Measurements from ENCODE around the gene KCNF1.

KCNF1 gene

DNA sequence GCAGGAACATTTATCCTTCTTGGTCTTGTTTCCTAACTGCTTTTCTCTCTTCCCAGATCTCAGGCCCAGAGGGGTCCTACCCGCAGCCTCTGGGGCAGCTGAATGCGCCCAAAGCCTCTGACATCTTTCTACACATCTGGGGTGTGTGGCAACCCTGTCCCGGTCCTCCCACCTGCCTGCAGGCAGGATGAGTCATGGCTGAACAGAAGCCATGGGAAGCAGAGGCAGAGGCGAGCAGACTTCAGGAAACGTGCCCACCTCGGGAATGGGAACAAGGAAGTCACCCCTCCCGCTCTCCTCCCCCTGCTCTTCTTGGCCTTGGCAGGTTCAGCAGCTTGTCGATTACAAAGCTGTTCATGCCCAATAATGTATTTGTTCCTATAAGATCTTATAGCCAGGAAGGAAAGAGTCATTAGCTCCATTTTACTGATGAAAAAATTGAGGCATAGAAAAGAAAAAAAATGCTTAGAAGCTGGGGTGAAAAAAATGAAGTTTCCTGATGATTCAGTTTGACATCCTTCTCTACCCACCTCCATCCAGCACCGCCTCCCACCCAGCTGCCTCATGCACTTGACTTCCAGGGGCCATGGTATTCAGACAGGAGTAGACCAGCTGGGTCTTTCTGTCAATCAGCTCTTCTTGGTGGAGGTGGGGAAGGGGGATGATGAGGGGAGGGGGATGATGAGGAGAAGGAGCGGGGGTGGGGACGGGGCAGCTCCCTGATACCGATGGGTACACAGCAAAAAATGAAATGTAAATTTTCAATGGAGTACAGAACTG, 10.4 kb upstream of the KCNF1 start:
- no peak for DNase-seq (ENCODE audit: low read depth)

DNA sequence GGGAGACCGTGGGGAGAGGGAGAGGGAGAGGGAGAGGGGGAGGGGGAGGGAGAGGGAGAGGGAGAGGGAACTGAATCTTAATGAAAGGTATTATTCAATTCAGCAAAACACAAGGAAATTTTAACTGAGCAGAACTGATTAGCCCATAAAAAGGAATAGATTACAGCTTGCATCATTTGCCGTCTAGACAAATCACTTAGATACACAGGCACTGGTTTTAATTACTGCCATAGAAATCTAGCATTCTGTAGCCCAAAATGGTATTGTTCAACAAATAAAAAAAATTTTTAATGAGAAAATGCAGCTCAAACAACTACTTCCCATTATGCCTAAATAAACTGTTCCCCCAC, 7.9 kb upstream of the KCNF1 start:
- DNase-seq (ENCODE audit: low read depth): no peak

DNA sequence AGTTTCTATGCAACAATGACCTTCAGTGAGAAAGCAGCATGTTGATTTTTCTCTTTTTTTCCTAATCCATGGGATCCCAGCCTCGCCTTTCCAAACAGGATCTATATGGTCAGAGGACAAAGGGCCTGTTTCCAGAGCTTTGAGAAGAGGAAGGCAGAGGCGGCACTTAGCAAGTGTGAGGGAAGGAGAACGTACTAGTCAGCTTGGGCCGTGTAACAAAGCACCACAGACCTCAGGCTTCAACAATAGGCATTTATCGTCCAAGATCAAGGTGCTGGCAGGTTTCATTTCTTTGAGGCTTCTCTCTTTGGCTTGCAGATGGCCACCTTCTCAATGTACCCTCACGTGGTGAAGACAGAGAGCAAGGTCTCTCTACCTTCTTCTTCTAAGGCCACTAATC, 7.3 kb upstream of the KCNF1 start:
- DNase-seq (ENCODE audit: low read depth): no peak

DNA sequence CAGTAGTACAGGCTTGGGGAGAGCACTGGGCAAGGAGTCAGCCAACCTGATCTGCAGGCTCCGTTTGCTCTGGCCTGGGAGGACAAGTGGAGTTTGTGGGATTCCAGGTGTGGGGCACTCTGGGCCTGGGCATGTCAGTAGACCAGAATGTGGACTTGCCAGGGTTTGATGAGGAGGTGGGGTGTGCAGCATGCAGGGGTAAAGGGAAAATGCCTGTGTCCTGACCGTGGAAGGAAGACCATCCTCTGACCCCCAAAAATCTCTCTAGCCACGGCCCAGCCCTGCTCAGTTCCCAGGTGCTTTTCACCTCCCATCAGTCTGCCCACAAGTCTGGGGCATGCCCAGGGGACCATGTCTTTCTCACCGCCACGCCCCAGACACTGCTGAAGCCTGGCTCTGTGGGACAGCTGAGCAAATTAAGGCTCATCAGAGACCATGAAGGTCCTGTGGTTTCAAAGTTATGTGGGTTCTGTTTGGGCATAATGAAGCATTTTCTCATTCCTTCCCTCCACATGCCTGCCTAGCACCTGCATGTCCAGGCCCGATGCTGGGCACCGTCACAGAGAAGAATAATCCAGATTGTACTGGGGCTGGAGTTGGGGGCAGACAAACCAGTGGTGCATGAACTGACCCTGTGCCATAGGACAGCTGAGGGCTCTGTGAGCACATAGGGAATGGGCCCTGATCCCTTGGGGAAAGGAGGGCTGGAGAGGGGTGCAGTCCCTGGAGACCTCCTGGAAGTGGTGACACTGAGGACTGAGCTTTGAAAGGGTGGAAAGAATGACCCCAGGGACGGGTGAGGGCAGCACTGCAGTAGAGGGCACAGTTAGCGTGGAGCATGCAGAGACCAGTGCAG, 6.5 kb upstream of the KCNF1 start:
- DNase-seq (ENCODE audit: low read depth): no peak

DNA sequence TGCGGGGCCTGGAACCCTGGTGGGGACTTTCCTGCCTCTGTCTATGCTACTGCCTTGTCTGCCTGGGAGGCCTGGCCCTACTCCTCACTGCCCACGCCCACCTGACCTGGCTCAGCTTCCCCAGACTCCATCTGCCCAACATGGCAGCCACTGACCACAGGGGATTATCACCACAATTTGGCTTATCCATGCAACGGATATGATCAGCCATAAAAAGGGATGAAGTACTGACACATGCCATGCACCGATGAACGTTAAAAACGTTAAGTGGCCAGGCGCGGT, 5.9 kb upstream of the KCNF1 start:
- DNase-seq (ENCODE audit: low read depth): no peak

DNA sequence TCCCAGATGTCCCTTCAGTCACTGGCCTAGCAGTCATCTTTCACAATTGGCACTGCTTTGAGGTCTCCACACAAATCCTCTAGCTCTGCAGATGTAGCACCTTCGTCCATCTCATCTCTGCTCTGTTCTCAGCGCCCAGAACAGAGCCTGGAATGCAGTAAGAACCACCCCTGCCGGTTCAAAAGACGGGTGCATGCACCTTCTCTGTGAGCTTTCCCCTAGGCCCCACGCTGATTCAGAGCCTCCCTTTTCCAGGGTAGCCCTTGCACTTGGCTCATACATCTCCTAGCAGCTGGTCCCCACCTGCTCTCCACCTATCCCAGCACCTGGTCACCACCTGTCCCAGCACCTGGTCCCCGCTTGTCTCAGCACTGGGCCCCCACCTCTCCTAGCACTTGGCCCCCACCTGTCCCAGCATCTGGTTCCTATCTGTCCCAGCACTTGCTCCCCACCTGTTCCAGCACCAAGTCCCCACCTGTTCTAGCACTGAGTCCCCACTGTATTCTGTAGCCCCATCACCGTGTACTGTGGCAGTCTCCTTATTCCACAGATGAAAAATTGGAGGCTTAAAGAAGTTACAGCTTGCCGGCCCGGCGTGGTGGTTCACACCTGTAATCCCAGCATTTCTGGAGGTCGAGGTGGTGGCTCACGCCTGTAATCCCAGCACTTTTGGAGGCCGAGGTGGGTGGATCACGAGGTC, 4.7 kb upstream of the KCNF1 start:
- no peak for DNase-seq (ENCODE audit: low read depth)

DNA sequence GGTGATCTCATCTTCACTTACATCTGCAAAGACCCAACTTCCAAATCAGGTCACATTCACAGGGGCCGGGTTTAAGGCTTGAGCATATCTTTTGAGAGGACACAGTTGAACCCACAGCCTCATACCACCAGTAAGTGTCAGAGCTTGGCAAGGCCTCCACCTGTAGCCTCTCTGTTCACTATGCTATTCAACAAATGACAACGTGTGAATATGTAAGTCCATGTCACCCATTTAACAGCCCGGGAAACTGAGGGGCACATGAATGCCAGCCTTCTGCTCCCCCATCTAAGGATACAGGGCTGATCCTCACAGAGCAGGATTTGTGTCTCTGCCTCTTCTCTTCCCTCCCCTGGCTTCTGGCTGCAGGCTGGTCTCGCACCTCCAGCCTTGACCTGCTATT, 3.5 kb upstream of the KCNF1 start:
- DNase-seq (ENCODE audit: low read depth): no peak

DNA sequence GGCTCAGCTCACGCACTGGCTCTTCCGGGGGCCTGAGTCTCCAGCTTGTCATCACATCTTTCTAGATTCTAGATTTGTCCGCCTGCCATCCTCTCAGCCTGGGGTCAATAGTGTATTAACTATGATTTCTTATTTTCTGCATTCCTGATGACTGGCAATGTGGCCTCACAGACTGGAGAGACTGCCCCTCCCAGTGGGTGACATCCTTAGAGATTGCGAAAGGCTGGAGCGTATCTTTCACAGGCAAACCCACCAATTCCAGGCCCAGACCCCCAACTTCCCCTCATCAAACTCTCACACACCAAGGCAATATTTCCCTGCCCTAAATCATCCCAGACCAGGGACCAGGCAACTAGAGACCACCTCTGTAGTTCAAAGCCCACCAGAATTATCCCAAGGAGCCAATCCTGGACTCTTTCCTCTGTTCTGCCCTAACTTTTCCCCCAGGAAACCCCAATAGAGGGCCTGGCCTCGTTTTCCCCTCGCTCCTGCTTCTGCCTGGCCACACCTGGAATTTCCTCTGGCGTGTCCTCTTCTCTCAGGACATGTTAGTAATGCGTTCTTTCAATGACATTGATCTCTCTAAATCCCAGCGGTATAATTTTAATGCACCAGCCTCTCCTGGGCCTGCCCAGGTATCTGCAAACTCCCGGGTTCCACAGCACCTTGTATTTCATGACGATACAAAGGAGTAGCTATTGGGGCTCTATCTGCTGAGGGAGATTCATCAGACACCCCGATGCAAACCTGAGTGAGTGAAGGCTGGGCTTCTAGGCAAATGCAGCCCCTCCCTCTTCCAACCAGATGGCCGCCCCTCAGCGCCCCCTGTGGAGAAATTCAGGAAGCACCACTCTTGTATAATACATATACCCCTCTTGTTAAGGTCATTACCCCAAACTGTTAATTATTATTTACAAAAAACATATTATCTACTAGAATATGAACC, 2.4 kb upstream of the KCNF1 start:
- peak; percentile 6 for DNase-seq (ENCODE audit: low read depth)

DNA sequence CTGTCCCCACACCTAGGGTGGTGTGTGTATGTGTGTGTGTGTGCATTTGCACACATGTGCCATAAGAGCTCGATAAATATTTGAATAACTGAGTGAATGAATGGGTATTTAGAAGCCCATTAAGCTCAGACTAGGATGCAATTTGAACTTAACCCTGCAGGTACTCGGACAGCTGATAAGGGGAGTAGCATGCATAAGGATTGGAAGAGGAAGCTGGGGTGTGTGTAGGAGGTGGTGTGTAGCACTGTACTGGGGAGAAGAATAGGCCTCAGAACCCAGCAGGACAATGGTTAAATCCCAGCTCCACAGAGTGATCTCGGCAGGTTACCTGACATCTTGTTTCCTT, 1.8 kb upstream of the KCNF1 start:
- no peak for DNase-seq (ENCODE audit: low read depth)

DNA sequence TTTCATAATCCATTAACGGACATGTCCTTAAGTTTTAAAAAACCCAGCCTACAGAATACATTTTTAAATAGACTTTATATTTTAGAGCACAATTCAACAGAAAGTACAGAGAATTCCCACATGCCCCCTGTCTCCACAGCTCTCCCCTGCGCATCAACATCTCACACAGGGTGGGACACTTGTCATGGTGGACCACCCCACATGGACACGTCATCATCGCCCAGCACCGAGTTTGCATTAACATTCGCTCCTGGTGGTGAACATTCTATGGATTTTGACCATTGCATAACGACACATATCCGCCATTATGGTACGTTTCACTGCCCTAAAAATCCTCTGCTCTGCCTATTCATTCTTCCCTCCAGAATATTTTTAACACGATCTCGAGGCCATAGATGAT, 1.1 kb upstream of the KCNF1 start:
- DNase-seq (ENCODE audit: low read depth): no peak

DNA sequence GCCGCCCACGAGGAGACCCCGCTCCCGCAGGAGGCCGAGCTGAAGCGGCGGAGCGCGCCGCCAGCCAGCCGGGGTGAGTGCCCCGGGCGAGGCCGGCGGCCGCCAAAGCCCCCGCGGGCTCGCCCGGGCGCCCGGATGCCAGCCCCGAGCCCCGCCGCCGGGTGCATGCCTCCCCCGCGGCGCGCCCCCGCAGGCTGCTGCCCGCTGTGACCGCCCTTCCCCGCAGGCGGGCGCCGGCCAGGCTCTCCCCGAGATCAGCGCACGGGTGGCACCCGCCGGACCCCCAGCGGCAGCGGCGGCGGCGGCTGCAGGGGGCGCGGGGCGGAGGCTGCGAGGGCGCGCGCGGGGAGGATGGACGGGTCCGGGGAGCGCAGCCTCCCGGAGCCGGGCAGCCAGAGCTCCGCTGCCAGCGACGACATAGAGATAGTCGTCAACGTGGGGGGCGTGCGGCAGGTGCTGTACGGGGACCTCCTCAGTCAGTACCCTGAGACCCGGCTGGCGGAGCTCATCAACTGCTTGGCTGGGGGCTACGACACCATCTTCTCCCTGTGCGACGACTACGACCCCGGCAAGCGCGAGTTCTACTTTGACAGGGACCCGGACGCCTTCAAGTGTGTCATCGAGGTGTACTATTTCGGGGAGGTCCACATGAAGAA, 470 bp downstream of the KCNF1 start:
- DNase-seq (ENCODE audit: low read depth): no peak

DNA sequence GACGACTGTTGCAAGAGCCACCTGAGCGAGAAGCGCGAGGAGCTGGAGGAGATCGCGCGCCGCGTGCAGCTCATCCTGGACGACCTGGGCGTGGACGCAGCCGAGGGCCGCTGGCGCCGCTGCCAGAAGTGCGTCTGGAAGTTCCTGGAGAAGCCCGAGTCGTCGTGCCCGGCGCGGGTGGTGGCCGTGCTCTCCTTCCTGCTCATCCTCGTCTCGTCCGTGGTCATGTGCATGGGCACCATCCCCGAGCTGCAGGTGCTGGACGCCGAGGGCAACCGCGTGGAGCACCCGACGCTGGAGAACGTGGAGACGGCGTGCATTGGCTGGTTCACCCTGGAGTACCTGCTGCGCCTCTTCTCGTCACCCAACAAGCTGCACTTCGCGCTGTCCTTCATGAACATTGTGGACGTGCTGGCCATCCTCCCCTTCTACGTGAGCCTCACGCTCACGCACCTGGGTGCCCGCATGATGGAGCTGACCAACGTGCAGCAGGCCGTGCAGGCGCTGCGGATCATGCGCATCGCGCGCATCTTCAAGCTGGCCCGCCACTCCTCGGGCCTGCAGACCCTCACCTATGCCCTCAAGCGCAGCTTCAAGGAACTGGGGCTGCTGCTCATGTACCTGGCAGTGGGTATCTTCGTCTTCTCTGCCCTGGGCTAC, 1.2 kb downstream of the KCNF1 start:
- no peak for DNase-seq (ENCODE audit: low read depth)

DNA sequence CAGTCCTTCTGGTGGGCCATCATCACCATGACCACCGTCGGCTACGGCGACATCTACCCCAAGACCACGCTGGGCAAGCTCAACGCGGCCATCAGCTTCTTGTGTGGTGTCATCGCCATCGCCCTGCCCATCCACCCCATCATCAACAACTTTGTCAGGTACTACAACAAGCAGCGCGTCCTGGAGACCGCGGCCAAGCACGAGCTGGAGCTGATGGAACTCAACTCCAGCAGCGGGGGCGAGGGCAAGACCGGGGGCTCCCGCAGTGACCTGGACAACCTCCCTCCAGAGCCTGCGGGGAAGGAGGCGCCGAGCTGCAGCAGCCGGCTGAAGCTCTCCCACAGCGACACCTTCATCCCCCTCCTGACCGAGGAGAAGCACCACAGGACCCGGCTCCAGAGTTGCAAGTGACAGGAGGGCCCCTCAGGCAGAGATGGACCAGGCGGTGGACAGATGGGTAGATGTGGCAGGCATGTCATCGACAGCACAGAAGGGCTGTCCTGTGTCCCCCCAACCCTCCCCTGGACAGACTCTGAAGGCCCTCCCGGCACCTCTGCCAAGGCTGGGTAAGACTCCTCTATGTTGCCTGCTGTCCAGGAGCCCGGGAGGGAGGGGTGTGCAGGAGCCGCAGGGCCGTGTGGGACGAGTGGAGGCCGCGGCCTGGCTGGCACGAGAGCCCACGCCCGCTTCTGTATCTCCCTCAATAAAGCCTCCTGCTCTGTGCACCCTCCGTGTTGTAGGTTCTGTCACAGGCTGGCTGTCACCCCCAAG, 2.0 kb downstream of the KCNF1 start:
- no peak for DNase-seq (ENCODE audit: low read depth)

DNA sequence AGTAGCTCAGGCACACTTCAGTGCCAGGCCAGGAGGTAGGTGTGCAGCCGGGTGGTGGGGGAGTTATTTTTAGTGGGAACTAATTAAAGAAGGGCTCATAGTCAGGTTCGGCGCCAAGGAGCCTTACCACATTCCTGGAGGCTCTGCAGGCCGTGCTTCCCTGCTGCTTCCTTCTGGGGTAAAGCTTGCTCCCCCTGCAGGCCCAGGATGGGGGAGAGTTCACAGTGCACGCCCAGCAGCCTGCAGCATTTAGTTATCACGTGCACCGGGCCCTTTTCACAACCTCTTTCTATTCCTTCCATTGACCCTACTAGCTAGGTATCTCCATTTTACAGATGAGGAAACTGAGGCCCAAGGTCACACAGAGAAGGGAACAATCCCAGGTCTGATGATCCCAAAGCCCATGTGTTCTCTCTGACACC, 2.5 kb downstream of the KCNF1 start:
- no peak for DNase-seq (ENCODE audit: low read depth)

DNA sequence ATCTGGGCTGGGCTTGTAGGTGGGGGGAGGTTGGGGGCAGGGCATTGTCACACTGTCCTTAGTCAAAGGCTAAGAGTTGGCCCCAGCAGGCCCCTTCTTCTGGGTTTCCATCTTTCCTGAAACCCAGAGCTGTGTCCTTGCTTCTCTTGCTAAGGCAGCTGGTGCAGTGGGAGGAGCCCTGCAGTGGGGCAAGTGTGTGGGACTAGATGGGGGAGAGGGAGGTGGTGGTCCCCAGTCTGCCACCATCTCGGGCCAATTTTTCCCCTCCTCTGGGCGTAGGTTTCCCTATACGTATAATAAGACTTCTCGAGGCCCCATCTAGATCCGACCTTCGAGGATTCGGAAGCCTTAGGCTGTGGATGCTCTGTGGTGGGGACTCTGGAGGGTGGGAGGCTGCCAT, 3.5 kb downstream of the KCNF1 start:
- DNase-seq (ENCODE audit: low read depth): no peak

DNA sequence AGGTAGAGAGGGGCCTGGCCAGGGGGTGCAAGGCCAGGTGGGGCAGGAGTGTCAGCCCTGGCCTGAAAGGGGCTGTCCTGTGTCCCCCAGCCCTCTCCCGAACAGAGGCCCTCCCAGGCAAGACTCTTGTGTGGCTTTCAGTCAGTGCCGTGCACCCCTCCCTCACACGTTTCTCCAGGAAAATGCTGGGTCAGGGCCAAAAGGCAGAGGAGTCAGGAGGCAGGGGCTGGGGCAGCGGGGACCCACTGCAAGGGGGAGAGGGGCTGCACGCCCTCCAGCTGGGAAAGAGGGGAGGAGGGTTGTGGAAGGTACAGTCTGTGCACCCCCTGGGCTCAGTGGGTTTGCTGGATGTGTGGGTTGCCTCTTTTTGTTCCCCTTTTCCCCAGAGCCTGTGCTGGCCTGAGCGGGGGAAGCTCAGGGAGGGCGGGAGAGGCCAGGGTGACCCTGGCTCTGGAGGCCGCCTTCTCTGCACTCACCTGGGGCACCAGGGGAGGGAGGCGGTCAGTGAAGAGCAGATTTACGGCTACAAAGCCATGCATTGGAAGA, 4.1 kb downstream of the KCNF1 start:
- no peak for DNase-seq (ENCODE audit: low read depth)

DNA sequence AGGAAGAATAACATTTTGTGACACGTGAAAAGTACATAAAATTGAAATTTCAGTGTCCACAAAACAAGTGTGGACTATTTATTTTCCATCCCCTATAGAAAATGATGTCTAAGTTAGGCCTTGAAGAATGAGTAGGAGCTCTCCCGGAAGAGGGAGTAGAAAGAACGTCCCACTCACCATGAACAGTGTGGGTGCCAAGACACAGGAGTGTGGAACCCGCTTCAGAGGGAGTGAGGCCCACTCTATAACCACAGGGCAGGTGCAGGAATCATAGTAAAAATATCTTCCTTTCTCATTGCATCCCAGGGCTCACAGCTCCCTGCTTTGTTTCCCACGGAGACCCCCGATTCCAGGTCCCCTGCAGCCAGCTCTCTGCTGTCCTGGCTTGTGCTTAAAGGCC, 5.2 kb downstream of the KCNF1 start:
- DNase-seq (ENCODE audit: low read depth): no peak

DNA sequence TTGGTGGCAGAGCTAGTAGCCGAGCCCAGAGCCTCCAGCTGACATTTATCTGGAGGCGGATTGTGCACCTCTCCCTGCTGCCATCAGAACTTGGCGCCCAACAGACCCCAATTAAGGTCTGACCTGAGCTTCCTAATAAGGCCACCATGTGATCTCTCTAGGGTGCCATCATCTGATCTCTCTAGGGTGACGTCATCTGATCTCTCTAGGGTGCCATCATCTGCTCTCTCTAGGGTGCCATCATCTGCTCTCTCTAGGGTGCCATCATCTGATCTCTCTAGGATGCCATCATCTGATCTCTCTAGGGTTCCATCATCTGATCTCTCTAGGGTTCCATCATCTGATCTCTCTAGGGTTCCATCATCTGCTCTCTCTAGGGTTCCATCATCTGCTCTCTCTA, 6.2 kb downstream of the KCNF1 start:
- no peak for DNase-seq (ENCODE audit: low read depth)

DNA sequence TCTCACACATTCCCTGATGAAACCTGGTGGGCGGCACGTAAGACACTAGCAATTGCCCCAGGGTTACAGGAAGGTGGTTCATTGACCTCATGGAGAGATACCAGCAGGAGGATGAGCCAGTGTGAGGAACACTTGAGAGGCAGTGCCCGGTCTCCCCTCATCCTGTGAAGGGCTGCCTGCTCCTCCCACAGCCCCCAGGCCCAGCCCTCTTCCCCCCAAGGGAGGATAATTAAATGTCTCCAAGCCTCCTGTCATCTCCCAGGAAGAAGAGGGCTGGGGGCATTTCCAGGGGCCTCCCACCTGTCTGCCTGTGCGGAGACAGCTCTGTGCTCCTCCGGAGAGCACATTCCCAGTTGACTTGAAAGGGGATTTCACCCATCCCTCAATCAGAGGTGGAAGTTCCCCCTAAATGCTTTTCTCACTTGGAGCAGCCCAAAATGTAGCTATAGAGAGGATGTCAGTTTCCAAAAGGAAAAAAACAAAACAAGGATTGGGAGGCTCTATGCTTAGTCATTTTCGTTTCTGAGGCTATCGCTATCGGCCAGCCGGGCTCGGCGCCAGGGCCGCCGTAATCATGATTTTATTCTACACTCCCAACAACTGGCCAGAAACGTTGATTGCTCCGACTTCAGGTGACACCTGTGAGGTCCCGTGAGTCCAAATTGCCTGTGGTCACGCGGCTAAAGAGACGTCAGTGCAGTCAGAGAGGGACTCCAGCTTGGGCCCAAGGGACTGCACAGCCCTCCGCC, 7.1 kb downstream of the KCNF1 start:
- no peak for DNase-seq (ENCODE audit: low read depth)
